Measurements from ENCODE around the gene NR2F2.

GRCh38 chr15:96311956-96312294, 18.6 kb upstream of the NR2F2 start:
- no peak for TF ChIP-seq CTCF (conservative IDR thresholded peaks at IDR 0.05)
- no peak for TF ChIP-seq EZH2 (IDR thresholded peaks at IDR 0.05; ENCODE audit: low read depth)
